ENCODE data around the gene RPL22. TPM values are rescaled to one million over a fixed set of nuclear protein-coding genes. Genes with fewer than 3 reads are reported as not detected.

The RPL22 gene
- total and polyA plus RNA-seq, 2 of the 8 experiments (the other 6 are each of a cell fraction or from before 2014, with no cell fraction given) = 133 to 521 TPM

- no peak for TF ChIP-seq RBBP5 (IDR thresholded peaks at IDR 0.05; ENCODE audit: borderline replicate concordance, low read depth, low read length)
Measured at GRCh38 chr1:6152882-6153281, 46.5 kb downstream of the RPL22 start (continued).
